A549 (cell line): ENCODE data around the gene TOMM20.

Experiments used
- CHD4 ChIP-seq: fragments of 200-600 bp; sonication (generic); IDR thresholded peaks from 2 replicates; pipeline ENCODE4 v1.6.1; 2016; ENCODE audit warnings: antibody characterized with exemption, mild to moderate bottlenecking, borderline replicate concordance
- JUNB ChIP-seq: fragments of >200 bp; sonication (Bioruptor Twin); formaldehyde crosslinking; IDR thresholded peaks from 2 replicates; pipeline ENCODE4 v1.6.1; 2016
- KDM5A ChIP-seq: fragments of 200-600 bp; sonication (generic); IDR thresholded peaks from 2 replicates; pipeline ENCODE4 v1.6.1; 2016; ENCODE audit warnings: antibody characterized with exemption, mild to moderate bottlenecking
- MAFK ChIP-seq: fragments of 450-650 bp; IDR thresholded peaks from 2 replicates; pipeline ENCODE4 v1.6.1; 2014; ENCODE audit not compliant: partially characterized antibody
- MAZ ChIP-seq: fragments of 150-350 bp; IDR thresholded peaks from 2 replicates; pipeline ENCODE4 v1.6.1; 2014; ENCODE audit warnings: antibody characterized with exemption, low read depth, low read length, borderline replicate concordance
- MYC ChIP-seq: IDR thresholded peaks from 2 replicates; pipeline ENCODE4 v1.6.1; 2012; ENCODE audit warnings: mild to moderate bottlenecking, inconsistent platforms, low read length, improper control_type of control experiment, borderline replicate concordance
- POLR2A ChIP-seq: IDR thresholded peaks from 2 replicates; pipeline ENCODE4 v1.6.1; 2012; ENCODE audit warnings: mild to moderate bottlenecking, low read length
- RAD21 ChIP-seq, 2 experiments: fragments of >200 bp in 1 of 2; sonication (Bioruptor Twin) in 1 of 2; formaldehyde crosslinking in 1 of 2; IDR thresholded peaks in 1 of 2; conservative IDR thresholded peaks in 1 of 2; 2 replicates in 1 of 2; 3 replicates in 1 of 2; pipeline ENCODE4 v1.6.1; 2012 to 2018; ENCODE audit warnings: inconsistent platforms in 1 of 2
- REST ChIP-seq: fragments of 200-600 bp; sonication (generic); IDR thresholded peaks from 2 replicates; pipeline ENCODE4 v1.6.1; 2016; ENCODE audit warnings: antibody characterized with exemption, mild to moderate bottlenecking, moderate library complexity
- TF ChIP-seq, protein P1 (sequence below): fragments of >200 bp; sonication (Bioruptor Twin); formaldehyde crosslinking; IDR thresholded peaks from 3 replicates; pipeline ENCODE4 v1.5.1; 2016
- TF ChIP-seq, protein P2 (sequence below): IDR thresholded peaks from 2 replicates; pipeline ENCODE4 v1.6.1; 2012; ENCODE audit warnings: low read depth, borderline replicate concordance

DNA sequence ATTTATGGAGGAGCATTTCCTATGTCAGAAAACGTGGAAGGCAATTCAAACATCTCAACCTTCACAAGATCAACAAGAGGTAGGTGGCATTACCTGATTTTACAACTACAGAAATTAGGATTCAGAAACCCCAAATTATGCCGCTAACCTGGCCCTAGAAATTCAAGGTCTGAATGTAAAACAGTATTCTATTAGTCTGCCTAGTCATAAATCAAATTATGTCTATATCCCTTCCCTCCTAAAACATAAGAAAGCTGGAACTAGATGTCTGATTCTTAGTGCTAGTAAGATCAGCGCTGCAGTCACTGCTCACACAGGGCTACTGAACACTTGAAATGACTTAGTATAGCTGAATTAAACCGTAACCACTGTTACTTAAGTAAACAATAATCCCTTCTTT, 1.4 kb downstream of the TOMM20 start:
- TF ChIP-seq MYC = no peak
- TF ChIP-seq REST = no peak
- TF ChIP-seq, protein P1, sequence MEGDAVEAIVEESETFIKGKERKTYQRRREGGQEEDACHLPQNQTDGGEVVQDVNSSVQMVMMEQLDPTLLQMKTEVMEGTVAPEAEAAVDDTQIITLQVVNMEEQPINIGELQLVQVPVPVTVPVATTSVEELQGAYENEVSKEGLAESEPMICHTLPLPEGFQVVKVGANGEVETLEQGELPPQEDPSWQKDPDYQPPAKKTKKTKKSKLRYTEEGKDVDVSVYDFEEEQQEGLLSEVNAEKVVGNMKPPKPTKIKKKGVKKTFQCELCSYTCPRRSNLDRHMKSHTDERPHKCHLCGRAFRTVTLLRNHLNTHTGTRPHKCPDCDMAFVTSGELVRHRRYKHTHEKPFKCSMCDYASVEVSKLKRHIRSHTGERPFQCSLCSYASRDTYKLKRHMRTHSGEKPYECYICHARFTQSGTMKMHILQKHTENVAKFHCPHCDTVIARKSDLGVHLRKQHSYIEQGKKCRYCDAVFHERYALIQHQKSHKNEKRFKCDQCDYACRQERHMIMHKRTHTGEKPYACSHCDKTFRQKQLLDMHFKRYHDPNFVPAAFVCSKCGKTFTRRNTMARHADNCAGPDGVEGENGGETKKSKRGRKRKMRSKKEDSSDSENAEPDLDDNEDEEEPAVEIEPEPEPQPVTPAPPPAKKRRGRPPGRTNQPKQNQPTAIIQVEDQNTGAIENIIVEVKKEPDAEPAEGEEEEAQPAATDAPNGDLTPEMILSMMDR = no peak
- no peak for TF ChIP-seq RAD21 (conservative IDR thresholded peaks at IDR 0.05 in 1 of 2, IDR thresholded peaks at IDR 0.05 in 1 of 2)
- no peak for TF ChIP-seq POLR2A
- TF ChIP-seq JUNB = no peak
- TF ChIP-seq MAZ = no peak
- TF ChIP-seq, protein P2, sequence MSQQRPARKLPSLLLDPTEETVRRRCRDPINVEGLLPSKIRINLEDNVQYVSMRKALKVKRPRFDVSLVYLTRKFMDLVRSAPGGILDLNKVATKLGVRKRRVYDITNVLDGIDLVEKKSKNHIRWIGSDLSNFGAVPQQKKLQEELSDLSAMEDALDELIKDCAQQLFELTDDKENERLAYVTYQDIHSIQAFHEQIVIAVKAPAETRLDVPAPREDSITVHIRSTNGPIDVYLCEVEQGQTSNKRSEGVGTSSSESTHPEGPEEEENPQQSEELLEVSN = no peak
- TF ChIP-seq MAFK = no peak
- TF ChIP-seq KDM5A = no peak
- no peak for TF ChIP-seq CHD4
